Cerebellar nuclear complex (tissue), 1 donor: ENCODE measurements around the gene C6orf58.

Source experiments
- DNase-seq, 2 experiments: peaks; one replicate each; lab custom pipeline; 2025; lab: John Stamatoyannopoulos, UW

The C6orf58 gene

DNA sequence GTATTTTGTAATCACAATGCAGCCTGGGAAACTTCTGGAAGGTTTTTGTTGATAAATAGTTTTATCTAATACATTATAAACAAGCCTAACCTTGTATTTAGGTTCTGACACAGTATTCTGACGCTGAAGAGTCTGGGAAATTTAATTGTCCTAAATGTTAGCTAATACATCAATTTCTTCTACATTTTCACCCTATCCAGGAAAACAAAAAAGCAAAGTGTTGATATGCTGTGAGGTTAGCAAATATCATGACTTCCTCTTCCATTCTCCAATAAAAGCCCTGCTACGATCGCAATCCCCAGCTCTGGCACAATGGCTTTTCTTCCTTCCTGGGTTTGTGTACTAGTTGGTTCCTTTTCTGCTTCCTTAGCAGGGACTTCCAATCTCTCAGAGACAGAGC, at the start of gene C6orf58:
C6orf58 (plus strand) TSS at position 301 of the 400 bp plus-strand sequence; CDS start at position 313, 12 bp downstream.
- no peak for DNase-seq

- no peak for DNase-seq
Measured at GRCh38 chr6:127533011-127533410, 44.0 kb upstream of the C6orf58 start.

DNA sequence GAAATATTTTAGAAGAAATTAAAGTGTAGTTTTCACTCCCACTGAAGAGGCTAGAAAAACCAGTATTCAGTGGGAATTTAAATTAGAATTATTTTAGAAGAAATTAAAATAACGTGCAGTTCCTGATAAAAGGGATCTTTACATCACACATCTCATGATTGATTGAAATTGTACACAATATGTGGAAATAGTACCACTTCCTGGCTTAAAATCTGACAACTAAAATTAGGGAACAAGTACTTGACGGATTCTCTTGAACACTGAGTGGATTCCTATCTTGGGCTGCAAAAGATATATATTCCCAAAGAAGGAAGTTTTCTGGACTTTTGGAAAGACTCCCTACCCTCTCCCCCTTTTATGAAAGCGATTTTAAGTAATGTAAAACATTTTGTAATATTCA, 43.2 kb upstream of the C6orf58 start:
- no peak for DNase-seq

- no peak for DNase-seq
Measured at GRCh38 chr6:127538750-127539264, 38.2 kb upstream of the C6orf58 start.

- DNase-seq: no peak
Measured at GRCh38 chr6:127539272-127539671, 37.7 kb upstream of the C6orf58 start.

GRCh38 chr6:127547215-127547614, 29.8 kb upstream of the C6orf58 start:
- DNase-seq: no peak

GRCh38 chr6:127547904-127548649, 28.9 kb upstream of the C6orf58 start:
- no peak for DNase-seq

- DNase-seq: no peak
Measured at GRCh38 chr6:127550403-127550802, 26.6 kb upstream of the C6orf58 start.

DNA sequence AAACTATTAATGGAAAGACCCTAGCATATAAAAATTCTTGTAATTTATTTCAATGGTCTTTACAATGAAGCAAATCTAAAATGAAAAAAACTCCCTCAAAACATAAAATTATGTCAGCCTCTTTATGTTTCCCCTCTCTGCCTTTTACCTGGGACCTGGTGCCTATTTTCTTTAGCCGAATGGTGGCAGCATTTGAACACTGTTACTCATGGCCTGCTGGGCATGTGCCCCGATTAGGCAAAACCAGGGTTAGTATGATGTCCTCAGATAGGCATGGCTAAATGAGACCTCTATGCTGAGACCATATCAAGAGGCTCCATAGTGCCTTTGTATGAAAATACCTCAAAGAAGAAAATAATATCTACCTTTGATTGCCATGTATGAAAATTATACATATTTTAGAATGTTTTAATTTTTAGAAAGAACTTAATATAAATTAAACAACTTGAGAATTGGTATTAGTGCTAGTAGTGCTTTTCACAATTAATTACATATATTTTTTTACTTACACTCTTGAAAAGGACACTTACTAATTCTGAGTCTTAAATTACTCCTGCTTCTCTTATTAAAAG, 22.5 kb upstream of the C6orf58 start:
- no peak for DNase-seq

DNA sequence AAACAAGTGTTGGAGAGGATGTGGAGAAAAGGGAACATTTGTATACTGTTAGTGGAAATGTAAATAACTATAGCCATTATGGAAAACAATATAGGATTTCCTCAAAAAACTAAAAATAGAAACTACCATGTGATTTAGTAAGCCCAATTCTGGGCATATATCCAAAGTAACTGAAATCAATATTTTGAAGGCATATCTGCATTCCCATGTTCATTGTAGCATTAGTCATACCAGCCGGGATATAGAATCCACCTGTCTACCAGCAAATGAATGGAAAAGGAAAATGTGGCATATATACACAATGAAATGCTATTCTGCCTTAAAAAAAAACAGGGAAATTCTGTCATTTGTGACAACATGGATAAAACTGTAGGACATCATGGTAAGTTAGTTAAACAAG, 15.3 kb upstream of the C6orf58 start:
- DNase-seq: no peak

DNA sequence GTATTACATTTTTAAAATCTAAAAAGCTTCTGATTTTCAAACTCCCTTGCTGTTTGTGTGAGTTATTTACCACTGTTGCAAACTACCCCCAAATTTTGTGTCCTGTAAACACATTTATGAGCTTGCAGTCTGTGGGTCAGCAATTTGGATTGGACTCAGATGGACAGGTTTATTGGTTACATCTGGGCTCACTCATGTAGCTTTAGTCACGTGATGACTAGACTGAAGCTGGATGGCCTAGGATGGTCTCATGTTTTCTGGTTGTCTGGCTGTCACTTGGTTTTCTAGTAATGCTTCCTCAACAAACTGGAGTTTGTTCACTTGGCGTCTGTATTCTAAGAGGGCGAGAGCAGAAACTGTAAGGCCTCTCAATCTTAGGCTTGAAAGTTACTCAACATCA, 12.2 kb upstream of the C6orf58 start:
- no peak for DNase-seq

GRCh38 chr6:127566119-127566518, 10.9 kb upstream of the C6orf58 start:
- no peak for DNase-seq

- DNase-seq: no peak
Measured at GRCh38 chr6:127566651-127567050, 10.3 kb upstream of the C6orf58 start.

GRCh38 chr6:127567476-127567875, 9.5 kb upstream of the C6orf58 start:
- DNase-seq: no peak

GRCh38 chr6:127570739-127571389, 6.1 kb upstream of the C6orf58 start:
- no peak for DNase-seq

GRCh38 chr6:127578900-127579299, 1.9 kb downstream of the C6orf58 start:
- no peak for DNase-seq

DNA sequence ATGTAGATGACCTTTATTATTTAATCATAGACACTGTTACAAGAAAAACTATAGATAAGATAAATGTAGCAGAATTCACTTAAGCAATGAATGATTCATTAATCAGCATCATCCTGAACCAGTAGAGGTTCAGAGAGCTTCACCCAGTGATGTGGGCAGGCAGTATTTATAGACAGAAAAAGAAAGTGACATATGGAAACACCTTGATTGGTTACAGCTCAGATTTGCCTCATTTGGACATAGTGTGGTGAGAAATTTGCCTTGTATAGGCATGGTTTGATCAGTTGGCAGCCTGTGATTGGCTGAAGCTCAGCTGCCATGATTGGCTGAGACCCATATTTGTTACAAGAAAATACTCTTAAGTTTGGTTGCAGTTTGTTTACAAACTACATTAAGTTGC, 4.6 kb downstream of the C6orf58 start:
- no peak for DNase-seq

DNA sequence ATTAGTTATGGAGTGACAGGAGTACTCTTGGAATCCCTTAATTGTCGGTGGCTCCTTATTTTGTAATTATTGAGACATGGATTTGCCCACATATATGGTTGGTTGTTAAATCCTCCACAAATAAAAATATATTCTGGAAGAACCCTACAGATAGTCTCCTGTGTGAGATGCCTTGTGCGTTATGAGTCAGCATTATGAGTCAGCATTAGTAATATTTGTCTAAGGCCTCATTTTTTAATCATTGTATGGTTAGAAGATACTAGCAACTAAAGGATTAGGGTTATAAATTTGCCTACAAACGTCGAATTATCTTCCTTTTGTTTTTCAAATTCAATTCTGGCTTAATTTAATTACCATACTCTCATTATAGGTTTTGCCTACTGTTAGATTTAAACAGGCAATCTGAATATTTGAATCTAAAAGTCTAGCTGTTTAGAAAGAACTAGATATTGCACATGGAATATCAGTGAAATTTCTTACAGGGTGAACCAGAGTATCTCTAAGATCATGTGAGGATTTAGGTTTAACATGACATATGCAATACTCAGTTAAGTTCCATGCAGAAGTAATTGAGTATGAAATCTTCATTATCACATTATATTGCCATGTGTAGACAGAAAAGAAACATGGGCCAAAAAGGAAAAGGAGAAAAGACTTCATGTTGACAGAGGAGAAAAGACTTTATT, 5.9 kb downstream of the C6orf58 start:
- DNase-seq: no peak

GRCh38 chr6:127585123-127585522, 8.1 kb downstream of the C6orf58 start:
- no peak for DNase-seq

DNA sequence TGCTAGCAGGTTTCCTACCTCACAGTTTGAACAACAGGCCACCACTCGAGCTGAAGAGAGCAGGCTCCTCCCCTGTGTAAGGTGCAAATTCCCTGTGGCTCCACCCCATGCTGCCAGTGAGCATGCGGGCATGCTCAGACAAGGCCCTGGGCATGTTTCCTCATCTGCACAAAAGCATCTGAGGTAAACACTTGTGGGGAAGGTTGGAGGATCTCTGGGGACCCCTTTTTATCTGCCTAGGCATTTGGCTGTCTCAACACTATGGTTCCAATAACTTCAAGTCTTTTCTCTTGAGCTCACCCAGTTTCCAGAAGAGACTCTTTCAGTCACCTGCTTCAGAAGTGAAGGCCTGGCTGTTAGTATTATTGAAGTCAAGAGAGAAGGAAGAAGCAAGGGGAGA, 9.4 kb downstream of the C6orf58 start:
- DNase-seq: no peak

DNA sequence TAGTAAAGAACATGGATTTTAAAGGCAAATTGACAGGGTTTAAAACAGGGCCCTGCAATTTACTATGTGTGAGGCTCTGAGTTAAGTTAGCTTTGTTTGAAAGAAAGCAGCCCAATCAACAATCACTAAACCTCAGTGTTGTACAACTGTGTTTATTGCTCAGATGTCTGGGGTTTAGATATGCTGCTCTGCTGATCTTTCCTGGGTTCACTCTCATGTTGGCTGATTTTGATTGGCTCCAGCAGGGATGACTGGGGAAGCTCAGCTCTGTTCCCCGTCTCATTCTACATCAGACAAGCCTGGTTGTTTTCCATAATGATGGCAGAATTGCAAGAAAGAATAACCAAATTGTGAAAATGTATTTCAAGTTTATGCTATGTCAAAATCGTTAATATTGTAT, 10.9 kb downstream of the C6orf58 start:
- no peak for DNase-seq

GRCh38 chr6:127589135-127589534, 12.2 kb downstream of the C6orf58 start:
- no peak for DNase-seq

DNA sequence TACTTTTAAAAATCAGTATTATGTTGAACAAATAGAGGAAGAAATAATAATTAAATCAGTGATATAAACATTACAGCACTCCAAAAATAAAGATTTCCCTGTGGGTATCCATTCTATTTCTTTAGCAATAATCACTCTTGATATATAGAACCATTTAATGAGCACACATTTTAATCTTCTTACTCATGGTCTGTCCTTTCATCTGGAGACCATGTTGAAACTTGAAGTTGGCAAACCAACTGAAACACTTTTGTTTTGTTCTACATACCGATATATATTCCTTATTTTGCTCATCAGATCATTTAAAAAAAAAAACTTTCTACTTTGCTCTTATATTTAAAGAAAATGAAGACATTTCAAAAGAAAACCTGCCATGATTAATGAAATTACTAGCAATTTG, 13.4 kb downstream of the C6orf58 start:
- no peak for DNase-seq
